C4-2B (cell line): Measurements from ENCODE around the gene ABCB11.

ENCODE experiments used
- H3K27ac ChIP-seq: fragments of 450-650 bp; 2 replicates; pipeline ENCODE4 v1.5.1; 2017
- ZFX ChIP-seq: fragments of 450-650 bp; IDR thresholded peaks from 2 replicates; pipeline ENCODE4 v1.6.1; 2017
- TF ChIP-seq, protein P1 (sequence below): fragments of 450-650 bp; conservative IDR thresholded peaks from 2 replicates; pipeline ENCODE4 v1.5.1; 2017; ENCODE audit warnings: mild to moderate bottlenecking

Gene ABCB11

DNA sequence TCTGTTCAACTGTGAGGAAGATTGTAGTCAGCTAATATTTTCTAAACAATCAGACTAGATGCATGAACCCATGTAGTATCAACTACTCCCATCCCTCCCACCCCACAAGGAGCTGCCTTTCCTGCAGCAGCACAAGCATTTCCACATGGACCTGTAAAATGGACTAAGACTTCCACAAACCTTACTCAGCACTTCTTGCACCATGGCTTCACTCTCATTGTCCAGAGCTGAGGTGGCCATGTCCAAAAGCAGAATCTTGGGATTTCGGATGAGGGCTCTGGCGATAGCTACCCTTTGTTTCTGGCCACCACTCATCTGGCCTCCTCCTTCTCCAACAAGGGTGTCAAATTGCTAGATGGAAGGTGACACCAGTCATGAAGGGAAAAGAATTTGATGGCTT is 61.3 kb downstream of the ABCB11 start:
- no peak overlapping the region for H3K27ac ChIP-seq
- TF ChIP-seq, protein P1, sequence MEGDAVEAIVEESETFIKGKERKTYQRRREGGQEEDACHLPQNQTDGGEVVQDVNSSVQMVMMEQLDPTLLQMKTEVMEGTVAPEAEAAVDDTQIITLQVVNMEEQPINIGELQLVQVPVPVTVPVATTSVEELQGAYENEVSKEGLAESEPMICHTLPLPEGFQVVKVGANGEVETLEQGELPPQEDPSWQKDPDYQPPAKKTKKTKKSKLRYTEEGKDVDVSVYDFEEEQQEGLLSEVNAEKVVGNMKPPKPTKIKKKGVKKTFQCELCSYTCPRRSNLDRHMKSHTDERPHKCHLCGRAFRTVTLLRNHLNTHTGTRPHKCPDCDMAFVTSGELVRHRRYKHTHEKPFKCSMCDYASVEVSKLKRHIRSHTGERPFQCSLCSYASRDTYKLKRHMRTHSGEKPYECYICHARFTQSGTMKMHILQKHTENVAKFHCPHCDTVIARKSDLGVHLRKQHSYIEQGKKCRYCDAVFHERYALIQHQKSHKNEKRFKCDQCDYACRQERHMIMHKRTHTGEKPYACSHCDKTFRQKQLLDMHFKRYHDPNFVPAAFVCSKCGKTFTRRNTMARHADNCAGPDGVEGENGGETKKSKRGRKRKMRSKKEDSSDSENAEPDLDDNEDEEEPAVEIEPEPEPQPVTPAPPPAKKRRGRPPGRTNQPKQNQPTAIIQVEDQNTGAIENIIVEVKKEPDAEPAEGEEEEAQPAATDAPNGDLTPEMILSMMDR = no peak
- TF ChIP-seq ZFX = no peak

DNA sequence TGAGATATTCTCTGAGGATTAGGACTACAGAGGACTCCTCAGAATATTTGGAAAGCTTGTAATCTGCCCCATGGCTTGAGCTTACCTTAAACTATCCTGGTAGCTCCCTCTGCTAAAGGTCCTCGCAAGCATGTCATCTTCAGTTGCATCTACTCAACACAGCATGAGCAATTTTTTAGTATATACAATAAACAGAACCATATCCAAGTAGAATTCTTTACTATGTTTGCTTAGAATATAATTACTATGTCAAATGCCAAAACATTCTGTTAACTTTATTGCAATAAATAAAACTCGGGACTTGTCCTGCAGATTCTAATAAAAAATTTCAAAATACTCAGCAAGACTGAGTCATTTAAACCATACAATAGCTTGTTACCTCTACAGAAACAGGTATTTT is 62.8 kb downstream of the ABCB11 start:
- TF ChIP-seq ZFX = no peak
- TF ChIP-seq, protein P1 = no peak
- no peak overlapping the region for H3K27ac ChIP-seq

DNA sequence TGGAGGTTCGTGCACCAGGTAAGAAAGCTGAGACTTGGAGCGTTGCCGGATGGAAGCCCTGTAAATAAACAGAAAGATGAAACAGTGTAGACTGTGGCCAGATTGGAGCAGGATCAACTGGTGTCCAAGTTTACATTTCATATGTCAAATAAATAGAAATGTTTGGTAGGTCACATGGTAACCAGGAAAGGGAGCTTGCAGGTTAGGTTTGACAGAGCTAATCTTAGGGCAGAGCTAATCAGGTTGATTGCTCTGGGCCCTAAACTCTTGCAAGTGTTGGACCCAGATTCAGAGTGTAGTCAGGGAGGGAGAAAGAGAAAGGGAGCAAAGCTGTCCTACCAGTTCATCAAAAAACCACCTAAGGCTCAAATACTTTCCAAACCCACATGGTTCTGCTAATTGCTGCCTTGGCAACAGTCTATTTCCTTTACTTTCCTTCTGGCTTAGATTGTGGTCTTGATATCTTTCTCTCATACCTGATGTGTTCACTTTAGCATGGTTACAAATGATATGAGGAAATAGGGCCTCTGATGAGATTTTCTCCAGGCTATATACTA is 66.8 kb downstream of the ABCB11 start:
- TF ChIP-seq, protein P1 = no peak
- no peak for TF ChIP-seq ZFX

DNA sequence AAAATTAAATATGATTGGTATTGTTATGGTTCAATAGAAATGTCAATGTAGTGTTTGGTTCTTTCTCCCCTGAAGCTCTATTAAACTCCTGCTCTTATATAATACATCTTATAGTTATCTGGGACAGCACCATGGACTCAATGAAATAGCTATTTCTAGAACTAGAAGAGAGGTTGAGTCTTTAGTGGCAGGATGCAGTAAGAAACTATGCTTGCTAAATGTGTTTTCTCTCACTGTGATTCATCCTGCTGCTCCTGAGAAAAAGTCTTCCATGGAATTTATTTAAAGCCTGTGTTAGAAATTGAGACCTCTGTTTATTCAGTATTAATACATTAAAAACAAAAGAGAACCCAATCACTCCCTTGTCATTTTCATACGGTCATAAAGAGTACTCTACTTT is 68.5 kb downstream of the ABCB11 start:
- TF ChIP-seq, protein P1 = no peak
- no peak for TF ChIP-seq ZFX
- H3K27ac ChIP-seq = no peak overlapping the region

More for the DNA sequence above, 66.8 kb downstream of the ABCB11 start:
- peak overlapping the region; percentile 55; the same call in 1 of the 2 replicates for H3K27ac ChIP-seq

DNA sequence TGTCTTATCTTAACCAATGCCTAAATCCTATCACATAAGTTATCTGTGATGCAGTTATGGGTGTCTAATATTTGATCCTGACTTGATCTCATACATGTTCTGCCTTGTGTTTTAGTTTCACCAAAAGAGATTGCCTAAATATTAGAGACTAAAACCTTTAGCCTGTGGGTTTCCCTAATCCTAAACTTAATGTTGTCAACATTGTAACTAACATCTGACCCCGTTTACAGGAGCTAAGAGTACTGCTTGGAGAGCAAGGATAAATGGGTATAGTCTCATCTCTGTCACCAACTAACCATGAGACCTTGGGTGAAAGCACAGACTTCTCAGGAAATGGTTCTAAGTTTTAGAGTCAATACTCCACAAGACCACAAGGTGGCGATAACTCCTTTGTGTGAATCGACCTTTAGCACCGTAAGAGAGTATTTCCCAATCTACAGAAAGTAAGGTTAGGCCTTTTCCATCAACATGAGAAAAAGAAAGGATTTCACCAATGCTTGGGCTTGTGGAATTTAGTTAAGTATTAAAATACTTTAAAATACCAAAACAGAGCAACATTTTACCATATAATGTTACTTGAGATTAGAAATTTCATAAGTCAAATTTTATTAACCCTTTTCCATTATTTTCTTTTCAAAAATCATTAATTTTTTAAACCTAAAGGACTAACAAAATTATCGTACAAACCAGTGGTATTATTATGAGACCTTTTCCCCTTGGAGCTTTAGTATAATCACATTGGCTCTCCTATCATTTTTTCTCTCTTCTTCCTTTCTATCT is 69.5 kb downstream of the ABCB11 start:
- TF ChIP-seq, protein P1 = peak; percentile 88
- no peak for TF ChIP-seq ZFX
- no peak overlapping the region for H3K27ac ChIP-seq

DNA sequence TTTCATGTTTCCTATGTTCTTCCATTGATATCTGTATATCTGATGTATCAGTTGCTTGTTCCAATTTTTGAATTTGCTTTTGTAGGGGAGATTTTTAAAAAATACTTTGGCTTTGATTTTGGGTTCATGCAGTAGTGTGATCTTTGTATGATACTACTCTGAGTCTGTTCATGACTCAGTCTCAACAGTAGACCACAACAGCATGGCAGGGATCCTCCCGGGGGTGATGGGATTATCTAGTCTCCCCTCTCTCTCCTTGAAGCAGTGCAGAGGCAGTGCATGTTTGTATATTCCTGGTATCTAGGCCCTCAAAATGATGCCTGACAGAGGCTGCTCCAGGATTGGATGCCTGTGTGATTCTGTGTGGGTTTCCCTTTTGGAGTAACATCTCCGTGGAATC is 74.7 kb downstream of the ABCB11 start:
- TF ChIP-seq ZFX = no peak
- TF ChIP-seq, protein P1 = no peak

DNA sequence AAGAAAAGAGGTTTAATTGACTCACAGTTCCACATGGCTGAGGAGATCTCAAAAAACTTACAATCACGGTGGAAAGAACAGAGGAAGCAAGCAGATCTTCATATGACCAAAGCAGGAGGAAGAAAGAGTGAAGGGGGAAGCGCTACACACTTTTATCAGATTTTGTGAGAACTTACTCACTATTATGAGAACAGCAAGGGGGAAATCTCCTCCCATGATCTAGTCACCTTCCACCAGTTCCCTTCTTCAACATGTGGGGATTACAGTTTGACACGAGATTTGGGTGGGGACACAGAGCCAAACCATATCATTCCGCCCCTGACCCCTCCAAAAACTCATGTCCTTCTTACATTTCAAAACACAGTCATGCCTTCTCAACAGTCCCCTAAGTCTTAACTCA is 75.8 kb downstream of the ABCB11 start:
- no peak for TF ChIP-seq ZFX
- TF ChIP-seq, protein P1 = no peak
- H3K27ac ChIP-seq = no peak overlapping the region

More for the DNA sequence above, 74.7 kb downstream of the ABCB11 start:
- H3K27ac ChIP-seq = no peak overlapping the region
